GM21619 (cell line): ENCODE results near the gene ADAM15.

Experiments
- ATAC-seq: cut with Tn5 transposase; IDR thresholded peaks from one replicate; pipeline ENCODE4 v1.9.1; 2021; ENCODE audit not compliant: unreplicated experiment

Gene ADAM15

GRCh38 chr1:155050560-155051341 lies at the start of gene ADAM15:
Gene ADAM15 (plus strand): TSS chr1:155051316. CDS start chr1:155051387, 71 bp downstream.
- ATAC-seq, result peak; percentile 59

GRCh38 chr1:155001425-155001674 lies 49.8 kb upstream of the ADAM15 start:
- ATAC-seq, result no peak

GRCh38 chr1:155001675-155002463 lies 49.2 kb upstream of the ADAM15 start:
- ATAC-seq, result peak; percentile 44

GRCh38 chr1:155002464-155003226 lies 48.5 kb upstream of the ADAM15 start, which contains the start of gene ZBTB7B:
Gene ZBTB7B (plus strand): TSS chr1:155002802. CDS start chr1:155014661, 11,859 bp downstream.
- ATAC-seq, result no peak

DNA sequence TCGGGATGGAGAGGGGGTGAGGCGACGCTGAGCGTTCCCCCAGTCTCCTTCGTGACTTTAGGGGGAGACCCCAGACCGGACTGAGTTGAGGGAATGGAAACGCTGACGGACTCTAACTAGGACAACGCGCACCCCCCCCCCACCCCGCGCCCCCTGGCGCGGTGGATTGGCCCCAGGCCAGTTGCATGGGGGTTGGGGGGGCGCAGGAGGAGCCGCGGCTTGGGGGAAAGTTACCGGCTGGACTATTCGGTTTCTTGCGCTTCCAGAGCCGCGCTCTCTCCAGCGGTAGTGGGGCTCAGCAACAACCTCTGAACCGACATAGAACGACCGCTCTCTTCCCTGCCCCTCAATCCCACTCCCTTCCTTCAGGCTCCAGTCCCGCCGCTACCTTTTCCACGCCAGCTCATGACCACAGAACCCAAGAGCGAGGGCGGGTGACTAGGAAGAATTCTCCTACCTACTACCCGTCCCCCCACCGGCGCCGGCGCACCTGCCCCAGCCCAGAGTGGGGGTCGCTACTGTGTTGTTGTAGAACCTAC lies 47.8 kb upstream of the ADAM15 start:
- ATAC-seq, result no peak

- ATAC-seq, result no peak
Measured at GRCh38 chr1:155003766-155004351, 47.3 kb upstream of the ADAM15 start.

GRCh38 chr1:155004352-155005075 lies 46.6 kb upstream of the ADAM15 start:
- no peak for ATAC-seq

DNA sequence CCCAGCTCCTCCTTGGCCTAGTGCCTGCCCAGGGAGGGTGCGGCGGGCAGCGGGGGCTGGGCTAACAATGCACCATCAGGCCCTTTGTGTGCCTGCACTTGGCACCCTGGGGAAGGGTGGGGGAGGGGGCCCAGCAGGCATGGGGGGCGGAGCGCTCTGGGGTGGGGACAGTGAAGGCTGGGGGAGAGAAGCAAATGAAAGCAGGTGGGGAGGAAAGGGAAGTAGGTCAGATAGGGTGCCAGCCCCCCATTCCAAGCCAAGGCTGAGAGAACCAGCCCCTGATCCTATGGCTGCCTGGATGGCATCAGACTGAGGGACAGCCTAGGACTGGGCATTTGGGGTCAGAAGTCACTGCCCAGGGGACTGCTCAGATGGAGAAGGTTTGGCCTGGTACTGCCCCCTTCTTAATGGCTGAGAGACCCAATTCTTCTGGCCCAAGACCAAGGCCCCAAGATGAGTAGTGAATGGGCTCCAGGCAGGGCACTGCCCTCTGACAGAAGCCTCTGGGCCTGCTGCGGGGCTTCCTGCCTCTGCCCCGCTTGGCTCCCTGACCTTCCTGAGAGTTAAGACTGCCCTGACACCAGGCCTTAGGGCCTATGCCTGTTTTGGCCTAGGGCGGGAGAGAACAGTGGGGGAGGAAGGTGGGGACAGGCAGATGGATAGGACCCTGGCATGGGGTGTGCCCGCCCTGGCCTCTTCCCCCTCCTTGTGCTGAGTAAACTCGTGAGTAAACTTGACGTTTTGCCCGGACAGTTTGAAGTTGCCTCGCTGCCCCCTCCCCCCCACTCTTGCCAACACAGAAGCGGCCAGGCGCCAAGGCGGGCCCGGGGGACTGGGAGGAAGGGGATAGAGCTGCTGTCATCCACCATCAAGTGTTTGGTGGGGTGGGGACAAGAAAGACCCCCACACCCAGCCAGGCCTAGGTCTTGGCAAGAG lies 45.8 kb upstream of the ADAM15 start:
- no peak for ATAC-seq

DNA sequence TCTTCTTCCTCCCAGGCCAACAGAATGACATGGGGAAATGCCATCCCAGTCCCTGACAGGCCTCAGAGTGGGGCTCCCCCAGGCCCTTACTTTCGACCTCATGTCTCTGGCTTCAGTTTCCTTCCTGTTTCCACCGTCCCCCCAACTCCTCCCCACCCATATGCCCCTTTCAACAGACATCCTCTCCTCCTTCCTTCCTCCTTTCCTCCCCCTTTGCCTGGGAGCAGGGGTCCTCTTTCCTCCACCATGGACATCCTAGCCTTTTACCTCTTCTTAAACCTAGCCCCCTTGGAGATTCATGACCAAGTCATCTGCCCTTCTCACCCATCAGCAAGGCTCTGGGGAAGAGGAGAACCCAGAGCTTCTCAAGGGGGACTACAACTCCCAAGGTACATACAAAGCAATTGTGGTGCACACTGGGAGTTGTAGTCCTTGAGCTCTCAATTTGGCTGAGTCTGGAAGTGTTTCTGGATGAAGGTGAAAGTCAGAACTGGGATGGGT lies 44.5 kb upstream of the ADAM15 start:
- ATAC-seq, result no peak

DNA sequence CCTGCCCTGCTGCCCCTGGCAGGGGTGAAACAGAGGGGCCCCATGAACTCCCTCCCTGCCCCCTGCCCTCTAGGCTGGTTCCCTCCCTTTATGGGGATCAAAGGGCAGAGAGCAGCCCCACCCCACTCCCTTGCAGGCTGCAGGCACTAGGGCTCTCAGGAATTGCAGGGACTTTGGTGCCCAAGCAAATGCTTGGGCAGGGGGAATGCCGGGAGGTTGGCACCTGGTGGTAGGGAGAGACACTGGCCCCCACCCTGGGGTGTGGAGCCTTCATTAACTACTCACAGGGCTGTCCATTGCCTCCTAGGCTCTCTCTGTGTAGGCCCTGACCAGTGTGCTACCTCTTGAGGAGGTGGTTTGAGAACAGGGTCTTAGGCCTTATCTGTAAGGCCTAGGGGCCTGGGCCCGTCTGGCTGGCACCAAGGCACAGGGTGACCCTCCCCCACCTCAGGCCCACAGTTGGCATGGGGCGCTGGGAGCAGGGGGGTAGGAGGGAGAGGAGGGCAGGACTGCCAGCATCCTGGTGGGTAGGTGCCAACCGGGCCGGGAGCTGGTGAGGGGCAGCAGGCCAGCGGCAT lies 43.8 kb upstream of the ADAM15 start:
- ATAC-seq, result no peak

DNA sequence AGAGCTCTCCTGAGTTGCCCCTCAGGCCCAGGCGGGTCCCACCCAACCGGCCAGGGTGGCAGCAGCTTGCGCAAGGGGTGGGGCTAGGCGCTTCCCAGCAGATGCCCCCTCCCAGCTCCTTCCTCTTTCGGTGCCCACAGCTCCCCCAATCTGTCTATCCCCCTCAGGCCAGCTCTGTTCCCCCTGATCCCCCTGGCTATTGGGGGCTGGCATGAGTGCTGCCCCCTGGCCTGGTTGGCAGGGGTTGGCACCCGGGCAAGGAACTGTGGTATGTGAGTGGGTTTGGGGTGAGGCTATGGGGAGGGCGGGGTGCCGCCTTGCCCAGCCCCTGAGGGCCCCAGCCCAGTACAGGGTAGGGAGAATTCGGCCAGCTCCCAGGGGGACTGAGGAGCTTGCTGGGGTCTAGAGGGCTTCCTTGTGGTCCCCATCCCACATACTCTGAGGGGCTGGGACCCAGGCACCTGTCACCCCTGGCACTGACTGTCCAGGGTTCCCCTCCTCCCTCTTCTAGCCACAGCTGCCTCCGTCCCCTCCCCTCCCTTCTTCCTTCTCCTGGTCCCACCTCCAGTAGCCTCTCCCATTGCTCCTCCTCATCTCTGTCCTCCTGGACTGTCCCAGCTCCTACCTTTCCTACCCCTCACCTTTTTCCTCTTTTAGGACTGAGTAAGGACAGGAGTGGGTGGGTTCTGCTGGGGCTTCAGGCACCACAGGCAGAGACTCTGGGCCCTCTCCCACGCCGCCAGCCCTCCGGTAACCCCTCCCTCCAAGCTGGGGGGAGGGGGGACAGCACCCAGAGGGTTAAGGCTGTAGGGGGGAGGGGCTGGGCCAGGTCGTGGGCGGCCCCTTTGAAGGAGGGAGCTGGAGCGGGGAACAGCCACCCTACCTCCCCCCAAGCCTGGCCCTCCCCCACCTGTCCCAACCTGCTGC lies 42.8 kb upstream of the ADAM15 start:
- ATAC-seq, result no peak

GRCh38 chr1:155009221-155009711 lies 41.9 kb upstream of the ADAM15 start:
- ATAC-seq, result no peak

GRCh38 chr1:155009742-155010141 lies 41.4 kb upstream of the ADAM15 start:
- ATAC-seq, result no peak

GRCh38 chr1:155010211-155010918 lies 40.8 kb upstream of the ADAM15 start:
- no peak for ATAC-seq

DNA sequence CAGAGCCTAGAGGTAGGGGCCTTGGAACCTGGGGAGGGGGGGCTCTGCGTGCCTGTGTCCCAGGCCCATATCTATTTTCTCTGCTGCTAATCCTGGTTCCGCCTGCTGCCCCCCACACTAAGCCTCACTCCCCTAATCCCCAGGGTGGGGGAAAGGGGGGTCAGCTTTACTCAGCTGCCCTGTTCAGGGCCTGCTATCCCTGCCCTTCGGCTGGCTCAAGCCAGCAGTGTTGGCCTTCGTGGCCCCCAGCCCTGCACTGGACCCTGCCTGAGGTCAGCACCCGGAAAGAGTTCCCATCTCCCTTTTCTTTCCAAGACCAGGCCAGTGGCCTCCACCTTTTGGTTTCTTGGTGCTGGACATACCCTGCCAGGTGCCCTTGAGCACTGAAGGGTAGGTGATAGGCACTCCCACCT lies 40.1 kb upstream of the ADAM15 start:
- no peak for ATAC-seq

DNA sequence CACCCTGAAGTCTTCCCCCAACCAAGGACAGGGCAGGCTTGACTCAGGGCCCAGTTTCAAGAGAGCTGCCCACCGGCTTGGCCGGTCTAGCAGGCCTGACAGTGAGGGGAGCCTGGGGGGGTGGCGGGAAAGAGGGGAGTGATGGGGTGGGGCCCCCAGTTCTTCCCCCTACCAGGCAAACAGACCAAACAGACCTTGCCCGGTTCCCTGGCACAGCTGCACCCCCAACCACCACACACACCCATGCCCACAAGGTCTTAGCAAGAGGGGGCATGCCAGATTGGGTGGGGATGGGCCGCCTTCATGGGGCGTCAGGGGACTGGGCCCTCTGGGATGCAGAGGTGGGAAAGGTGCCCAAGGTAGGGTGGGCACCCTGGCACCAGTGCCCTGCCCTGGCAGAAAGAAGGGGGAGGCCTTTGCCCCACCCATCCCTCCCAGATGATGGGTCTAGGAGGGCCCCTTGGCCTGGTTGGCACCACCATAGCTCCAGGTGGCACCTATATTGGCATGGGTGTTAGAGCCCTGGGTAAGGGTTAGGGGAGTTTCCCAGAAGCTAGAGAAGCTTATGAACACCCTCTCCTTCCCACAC lies 39.6 kb upstream of the ADAM15 start:
- no peak for ATAC-seq
